ENCODE results near the gene PRSS22. TPM values are rescaled to one million over a fixed set of nuclear protein-coding genes. Genes with fewer than 3 reads are reported as not detected.
A peak's percentile ranks its signal among the peaks of the same experiment; 100 is the strongest.

The PRSS22 gene
- total and polyA plus RNA-seq, 10 of the 15 experiments (the other 5 are each of a cell fraction or from before 2014, with no cell fraction given) = not detected

GRCh38 chr16:2817340-2818271 is 40.4 kb downstream of the PRSS22 start:
- Histone ChIP-seq H3K27me3 (replicated peaks in 1 of 2; ENCODE audit: control insufficient read depth in 2 of 2, insufficient read depth in 2 of 2, low read length in 1 of 2) (peaks cover 0 to 1% of the 10 kb centered on the region in 2 experiments; a peak in 1 of 4 replicates), H3K4me3 (peak overlapping the region; percentile 58; the same call in 1 of the 2 replicates), H3K79me2 (ENCODE audit: control insufficient read depth, insufficient read depth, low read length) (peaks cover 7% of the 10 kb centered on the region), H3K27ac (ENCODE audit: control insufficient read depth, insufficient read depth) (peak overlapping the region; percentile 58; the same call in 1 of the 2 replicates), H3K4me1 (ENCODE audit: control insufficient read depth, insufficient read depth, low read length) (no peaks in the 10 kb centered on the region), H3K4me2 (ENCODE audit: control insufficient read depth, insufficient read depth) (0 out of 2 replicates have a peak overlapping the region, but pooled peaks have one; percentile 30), H4K20me1 (ENCODE audit: control insufficient read depth, insufficient read depth) (no peaks in the 10 kb centered on the region), H2AFZ (ENCODE audit: control insufficient read depth, low read depth, low read length) (no peak overlapping the region; the same call in 1 of the 2 replicates), H3K9me3 (replicated peaks; ENCODE audit: control insufficient read depth, insufficient read depth, low read length) (no peaks in the 10 kb centered on the region), H3K9ac (ENCODE audit: control insufficient read depth, insufficient read depth, low read length) (peak overlapping the region; percentile 65; the same call in 1 of the 2 replicates), H3K36me3 (ENCODE audit: control insufficient read depth in 2 of 2, insufficient read depth in 2 of 2, low read length in 1 of 2) (no peaks in the 10 kb centered on the region)
- ATAC-seq (no peak), DNase-seq (ENCODE audit: low read depth, low spot score) (no peak), FAIRE-seq (no peak)
- CTCF ChIA-PET = no interaction called here
- intact Hi-C loops (cut with micrococcal nuclease; ENCODE audit: unreplicated experiment) = no loop called here
- peak; percentile 43 for TF ChIP-seq USF1 (IDR thresholded peaks at IDR 0.05; ENCODE audit: borderline replicate concordance, extremely low read length, insufficient read depth, low read depth, low read length)
- TF ChIP-seq RAD21 (IDR thresholded peaks at IDR 0.05; ENCODE audit: insufficient read depth, low read depth, low read length) = no peak
- no peak for TF ChIP-seq CEBPZ (IDR thresholded peaks at IDR 0.05; ENCODE audit: low read depth, low read length)
- TF ChIP-seq EGR1 (IDR thresholded peaks at IDR 0.05; ENCODE audit: borderline replicate concordance in 1 of 2, low read depth in 2 of 2, low read length in 2 of 2) = peak in 1 of 2 experiments; percentile 34; a peak in 1 of 3 replicates
- POLR2A ChIA-PET = no interaction called here
- 31% methylated on average over 39 of the region's 68 CpGs for WGBS (ENCODE audit: insufficient coverage, insufficient replicate concordance, low lambda C conversion rate, missing lambda C conversion rate)
- RAD21 ChIA-PET (ENCODE audit: unreplicated experiment) = no interaction called here
- in situ Hi-C loops (cut with MboI) = no loop called here
- SMC1A ChIA-PET (ENCODE audit: uncharacterized antibody, unreplicated experiment) = no interaction called here
- no TSS peak for BruUV-seq (replicated peaks)

All from GM12878 (cell line).